HepG2 (cell line): ENCODE data around the gene NEURL4. TPM values are rescaled to one million over a fixed set of nuclear protein-coding genes. Genes with fewer than 3 reads are reported as not detected.

Experiments
- ATAC-seq: fragments of 200-7000 bp; cut with Tn5 transposase; 3 replicates; pipeline ENCODE4 v1.9.1; 2020; ENCODE audit warnings: mild to moderate bottlenecking, moderate library complexity
- BruUV-seq: library from RNA; stranded (reverse); fragments of 400-500 nt; replicated peaks from 2 replicates; lab custom pipeline; 2021; lab: Mats Ljungman, UMichigan
- CTCF ChIA-PET: fragments of 300-600 bp; formaldehyde crosslinking; extraction: SDS; loops from one replicate; lab custom pipeline; 2021; ENCODE audit warnings: low total read pairs, inconsistent platforms, low intra/inter-chr PET ratio; lab: Yijun Ruan, JAX
- POLR2A ChIA-PET: fragments of 350-600 bp; sonication (Branson Sonifier 250); formaldehyde crosslinking; loops from one replicate; lab custom pipeline; 2020; ENCODE audit warnings: antibody characterized with exemption, inconsistent platforms; lab: Yijun Ruan, JAX
- DNase-seq: peaks from one replicate; pipeline ENCODE4 v3.0.0-alpha.2; 2015; ENCODE audit warnings: low spot score
- FAIRE-seq: peaks from 3 replicates; lab custom pipeline; 2011; peaks lifted over from hg19 to GRCh38; lab: Jason Lieb, UNC
- H2AFZ ChIP-seq: one replicate; pipeline ENCODE4 v1.6.1; 2011; ENCODE audit warnings: low read length, inconsistent platforms
- H3K27ac ChIP-seq: fragments of 300-600 bp; 3 replicates; pipeline ENCODE4 v1.8.0; 2011; ENCODE audit warnings: mixed run types, mild to moderate bottlenecking, mixed read lengths, low read length, inconsistent platforms; ENCODE audit not compliant: insufficient read depth; ENCODE audit errors: extremely low read length
- H3K27me3 ChIP-seq, 2 experiments: fragments of 200-600 bp in 1 of 2; 2 replicates in 1 of 2; 3 replicates in 1 of 2; pipeline versions ENCODE4 v1.6.0 to v1.8.0; 2011; ENCODE audit warnings: low read length in 2 of 2, mild to moderate bottlenecking in 2 of 2, moderate library complexity in 2 of 2, inconsistent platforms in 1 of 2; ENCODE audit not compliant: insufficient read depth in 2 of 2, control insufficient read depth in 1 of 2
- H3K36me3 ChIP-seq, 2 experiments: fragments of 200-600 bp in 1 of 2; replicated peaks in 1 of 2; 2 replicates in 1 of 2; 3 replicates in 1 of 2; pipeline versions ENCODE4 v1.5.1 to v1.8.0; 2011; ENCODE audit warnings: low read length in 2 of 2, inconsistent platforms in 1 of 2; ENCODE audit not compliant: insufficient read depth in 2 of 2, control insufficient read depth in 1 of 2
- H3K4me1 ChIP-seq: 2 replicates; pipeline ENCODE4 v1.5.1; 2012; ENCODE audit warnings: low read length, inconsistent platforms; ENCODE audit not compliant: insufficient read depth
- H3K4me2 ChIP-seq: 2 replicates; pipeline ENCODE4 v1.6.0; 2011; ENCODE audit warnings: low read depth, low read length, inconsistent platforms
- H3K4me3 ChIP-seq, 3 experiments: fragments of 200-600 bp in 1 of 3; sonication (generic), shearing (Covaris generic) in 1 of 3; replicated peaks in 1 of 3; 2 replicates each; pipeline ENCODE4 v1.5.1; 2011 to 2016; ENCODE audit warnings: low read length in 3 of 3, inconsistent platforms in 2 of 3, low read depth in 2 of 3, mild to moderate bottlenecking in 2 of 3, control low read depth in 1 of 3, mixed read lengths in 1 of 3; ENCODE audit not compliant: insufficient read depth in 1 of 3
- H3K79me2 ChIP-seq: one replicate; pipeline ENCODE4 v1.6.1; 2011; ENCODE audit warnings: low read length, inconsistent platforms; ENCODE audit not compliant: insufficient read depth
- H3K9ac ChIP-seq: 2 replicates; pipeline ENCODE4 v1.6.0; 2011; ENCODE audit warnings: mild to moderate bottlenecking, low read depth, low read length, inconsistent platforms; ENCODE audit not compliant: insufficient read depth
- H3K9me3 ChIP-seq: 2 replicates; pipeline ENCODE4 v1.5.1; 2012; ENCODE audit warnings: mild to moderate bottlenecking, low read length
- H4K20me1 ChIP-seq: 2 replicates; pipeline ENCODE4 v1.6.0; 2011; ENCODE audit warnings: inconsistent platforms, mild to moderate bottlenecking, low read length, moderate library complexity; ENCODE audit not compliant: insufficient read depth
- ATF3 ChIP-seq: sonication (generic); formaldehyde crosslinking; IDR thresholded peaks from 2 replicates; pipeline ENCODE4 v1.4.0; 2020; ENCODE audit warnings: missing genetic modification reagents
- CHD2 ChIP-seq: IDR thresholded peaks from 2 replicates; pipeline ENCODE4 v1.6.1; 2011; ENCODE audit warnings: low read depth, low read length, improper control_type of control experiment
- HOXA3 ChIP-seq: sonication (generic); formaldehyde crosslinking; IDR thresholded peaks from 2 replicates; pipeline ENCODE4 v1.5.0; 2020; ENCODE audit warnings: missing genetic modification reagents
- KAT8 ChIP-seq: IDR thresholded peaks from 2 replicates; pipeline ENCODE4 v1.6.1; 2016; ENCODE audit warnings: missing genetic modification reagents, missing compliant biosample characterization
- RXRB ChIP-seq: IDR thresholded peaks from 2 replicates; pipeline ENCODE4 v1.6.1; 2016; ENCODE audit warnings: borderline replicate concordance, missing genetic modification reagents, missing compliant biosample characterization
- TRAFD1 ChIP-seq: sonication (generic); formaldehyde crosslinking; IDR thresholded peaks from 2 replicates; pipeline ENCODE4 v1.5.1; 2020; ENCODE audit warnings: missing genetic modification reagents, mild to moderate bottlenecking, borderline replicate concordance
- ZNF766 ChIP-seq: sonication (generic); formaldehyde crosslinking; IDR thresholded peaks from 2 replicates; pipeline ENCODE4 v1.5.0; 2020; ENCODE audit warnings: missing genetic modification reagents, borderline replicate concordance
- WGBS: methylation state at CpG from one replicate; pipeline ENCODE4 v1.1.6; 2017; ENCODE audit warnings: low lambda C conversion rate; 5-methylcytosine and 5-hydroxymethylcytosine counted together
- in situ Hi-C: cut with HindIII; loops from 2 replicates; pipeline ENCODE4 v1.10.0; 2017; ENCODE audit warnings: low pct_unique_long_range_greater_than_20kb; ENCODE audit not compliant: extremely low pct_ligation_motif_present
- intact Hi-C: fragments of 100-400 bp; cut with micrococcal nuclease; formaldehyde crosslinking; loops from one replicate; pipeline ENCODE4 v1.10.0; 2022; ENCODE audit not compliant: unreplicated experiment
- polyA plus RNA-seq, 8 experiments: library from polyadenylated mRNA; depleted of rRNA in 3 of 8; stranded (reverse) in 7 of 8; unstranded in 1 of 8; fragments of >200 nt; fragmentation: Illumina TruSeq in 4 of 8; extraction: Trizol in 4 of 8; gene quantifications; 2 replicates each; pipeline versions ENCODE4 v1.2.1 to v1.2.3, GENCODE V29; 2011 to 2016; ENCODE audit warnings: low read depth in 4 of 8, missing spikeins in 1 of 8, mixed read lengths in 1 of 8; ENCODE audit not compliant: insufficient read depth in 1 of 8
- total RNA-seq, 5 experiments: library from RNA; depleted of rRNA; stranded (reverse); fragments of >200 nt; fragmentation: Illumina TruSeq; extraction: Trizol; gene quantifications; 2 replicates each; pipeline ENCODE4 v1.2.3, GENCODE V29; 2016; ENCODE audit warnings: low read depth in 1 of 5

Gene NEURL4
- total and polyA plus RNA-seq, 2 of the 13 experiments (the other 11 are each of a cell fraction or from before 2014, with no cell fraction given): 14.8 to 15.7 TPM

- H3K4me3 ChIP-seq: no peak overlapping the region
- no peaks in the 10 kb centered on the region for H3K9me3 ChIP-seq
- BruUV-seq: no TSS peak
- CTCF ChIA-PET: no interaction called here
- 98% methylated on average over 12 of the region's 12 CpGs for WGBS
- POLR2A ChIA-PET: no interaction called here
- no peaks in the 10 kb centered on the region for H3K27me3 ChIP-seq
- in situ Hi-C loops (loop anchor here (10.0 kb wide), 1 partner anchor 241 kb away; the partner anchor contains the start of gene SLC16A11), intact Hi-C loops (no loop called here)
- no peak overlapping the region for H3K9ac ChIP-seq
- no peaks in the 10 kb centered on the region for H3K79me2 ChIP-seq
- FAIRE-seq: no peak
- H3K4me2 ChIP-seq: no peak overlapping the region
- DNase-seq: no peak
- H2AFZ ChIP-seq: no peak overlapping the region
- peaks cover 8 to 9% of the 10 kb centered on the region in 2 experiments; a peak in 4 of 5 replicates for H3K36me3 ChIP-seq
- TF ChIP-seq RXRB (no peak), TRAFD1 (CRISPR knock-in tag) (no peak), KAT8 (CRISPR knock-in tag) (no peak), ATF3 (no peak), CHD2 (no peak), ZNF766 (CRISPR knock-in tag) (no peak), HOXA3 (CRISPR knock-in tag) (no peak)
- no peaks in the 10 kb centered on the region for H4K20me1 ChIP-seq
- ATAC-seq: no peak
- peaks cover 18% of the 10 kb centered on the region for H3K4me1 ChIP-seq
- H3K27ac ChIP-seq: no peak overlapping the region
Measured at GRCh38 chr17:7285679-7286078, 43.5 kb downstream of the NEURL4 start.
